HAP-1 (cell line): ENCODE results near the gene RBM47.
"Not testable (repeated sequence)": the region's sequence is repeated elsewhere in the genome, so short reads cannot be mapped to it uniquely, and the experiment has no call there.

ENCODE experiments used
- DNase-seq, 2 experiments: peaks; one replicate each; pipeline ENCODE4 v3.0.0-alpha.2; 2016 to 2020; ENCODE audit warnings: low spot score in 2 of 2
- H3K27me3 ChIP-seq: fragments of 250-450 bp; sonication (Bioruptor Pico); 2 replicates; pipeline ENCODE4 v1.5.1; 2020; ENCODE audit warnings: low read depth, mild to moderate bottlenecking, moderate library complexity
- H3K36me3 ChIP-seq: fragments of 250-450 bp; sonication (Bioruptor Pico); replicated peaks from 2 replicates; pipeline ENCODE4 v1.5.1; 2020; ENCODE audit warnings: mild to moderate bottlenecking
- H3K4me1 ChIP-seq: fragments of 250-450 bp; sonication (Bioruptor Pico); 2 replicates; pipeline ENCODE4 v1.5.1; 2020; ENCODE audit warnings: mild to moderate bottlenecking
- H3K4me3 ChIP-seq: fragments of 250-450 bp; sonication (Bioruptor Pico); 2 replicates; pipeline ENCODE4 v1.5.1; 2020; ENCODE audit warnings: mild to moderate bottlenecking, moderate library complexity
- H3K9me3 ChIP-seq: fragments of 250-450 bp; sonication (Bioruptor Pico); 2 replicates; pipeline ENCODE4 v1.5.1; 2020; ENCODE audit warnings: mild to moderate bottlenecking, moderate library complexity
- in situ Hi-C: fragments of 300-500 bp; cut with MboI; formaldehyde crosslinking; loops from 3 replicates; pipeline ENCODE4 v1.14.3; 2020; ENCODE audit warnings: low sequenced_read_pairs, inconsistent platforms, mixed read lengths

RBM47 gene

DNA sequence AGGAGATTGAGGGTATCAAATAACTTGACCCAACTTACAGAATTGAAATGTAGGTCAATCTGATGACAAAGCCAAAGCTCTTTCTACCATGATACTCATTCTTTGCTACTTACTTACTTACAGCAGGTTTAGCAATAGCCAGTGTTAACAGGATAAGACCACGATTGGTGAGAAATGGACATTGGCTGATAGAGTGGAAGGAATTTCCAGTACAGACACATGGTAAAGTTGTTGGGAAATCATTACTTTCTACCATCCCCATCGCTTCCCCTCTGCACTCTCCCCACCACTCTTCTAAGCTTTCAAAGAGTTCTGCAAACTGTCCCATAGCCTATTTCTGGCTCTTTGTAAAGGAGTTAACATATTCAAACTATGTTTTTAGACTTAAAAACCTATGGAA, 174.8 kb downstream of the RBM47 start:
- H3K9me3 ChIP-seq, result no peaks in the 10 kb centered on the region
- no peaks in the 10 kb centered on the region for H3K27me3 ChIP-seq
- no peaks in the 10 kb centered on the region for H3K36me3 ChIP-seq
- in situ Hi-C loops, result no loop called here
- no peak for DNase-seq
- no peak overlapping the region for H3K4me3 ChIP-seq
- peaks cover 20% of the 10 kb centered on the region for H3K4me1 ChIP-seq

GRCh38 chr4:40453912-40454311, 175.8 kb downstream of the RBM47 start:
- Histone ChIP-seq H3K9me3 (no peaks in the 10 kb centered on the region), H3K27me3 (no peaks in the 10 kb centered on the region), H3K4me3 (no peak overlapping the region), H3K36me3 (no peaks in the 10 kb centered on the region), H3K4me1 (peaks cover 20% of the 10 kb centered on the region)
- no peak for DNase-seq
- in situ Hi-C loops, result no loop called here

DNA sequence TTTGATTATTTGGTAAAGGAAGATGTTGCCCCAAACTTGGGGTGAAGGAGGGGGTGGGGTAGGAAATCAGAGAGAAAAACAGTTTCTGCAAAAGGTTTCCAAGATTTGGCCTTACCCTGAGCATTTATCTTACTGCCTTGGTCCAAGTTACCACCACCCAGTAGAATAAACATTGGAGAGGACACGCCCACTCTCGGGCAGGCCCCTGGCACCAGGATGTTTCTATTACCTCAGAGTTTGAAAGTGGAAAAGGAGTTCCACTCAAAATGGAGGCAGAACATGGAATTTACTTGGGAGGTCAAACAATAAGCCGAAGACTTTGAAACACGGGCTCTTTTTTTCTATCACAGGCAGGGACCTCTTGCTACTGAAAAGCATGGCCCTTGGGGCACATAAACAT, 180.8 kb downstream of the RBM47 start:
- in situ Hi-C loops, result no loop called here
- DNase-seq, result no peak
- H3K36me3 ChIP-seq, result no peaks in the 10 kb centered on the region
- H3K9me3 ChIP-seq, result no peaks in the 10 kb centered on the region
- H3K27me3 ChIP-seq, result no peaks in the 10 kb centered on the region
- peaks cover 8% of the 10 kb centered on the region for H3K4me1 ChIP-seq
- H3K4me3 ChIP-seq, result no peak overlapping the region

DNA sequence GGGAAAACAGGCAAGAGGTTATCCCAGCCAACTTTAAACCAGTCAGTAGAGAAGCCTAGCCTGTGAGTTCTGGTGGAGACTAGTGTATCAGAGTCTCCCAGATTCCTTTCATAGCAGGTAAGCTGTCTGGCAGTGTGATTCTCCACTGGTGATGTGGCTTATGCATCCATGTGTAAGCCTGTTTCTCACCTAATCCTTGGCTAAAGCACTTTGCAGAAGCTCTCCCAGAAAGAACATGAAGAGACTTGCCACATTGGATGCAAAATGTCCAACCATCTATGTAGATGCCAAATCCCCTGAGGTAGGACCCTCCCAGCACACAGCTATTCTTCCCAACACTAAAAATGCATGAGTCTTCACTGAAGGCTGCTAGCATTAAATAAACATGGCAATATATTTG, 182.8 kb downstream of the RBM47 start:
- in situ Hi-C loops, result no loop called here
- H3K9me3 ChIP-seq, result no peaks in the 10 kb centered on the region
- peaks cover 8% of the 10 kb centered on the region for H3K4me1 ChIP-seq
- H3K4me3 ChIP-seq, result no peak overlapping the region
- no peak for DNase-seq
- H3K36me3 ChIP-seq, result no peaks in the 10 kb centered on the region
- H3K27me3 ChIP-seq, result no peaks in the 10 kb centered on the region

- in situ Hi-C loops, H3K36me3 ChIP-seq, H3K9me3 ChIP-seq, H3K27me3 ChIP-seq, DNase-seq, H3K4me1 ChIP-seq, H3K4me3 ChIP-seq: not testable (repeated sequence)
These were observed 183.4 kb downstream of the RBM47 start for GRCh38 chr4:40446261-40446750.

DNA sequence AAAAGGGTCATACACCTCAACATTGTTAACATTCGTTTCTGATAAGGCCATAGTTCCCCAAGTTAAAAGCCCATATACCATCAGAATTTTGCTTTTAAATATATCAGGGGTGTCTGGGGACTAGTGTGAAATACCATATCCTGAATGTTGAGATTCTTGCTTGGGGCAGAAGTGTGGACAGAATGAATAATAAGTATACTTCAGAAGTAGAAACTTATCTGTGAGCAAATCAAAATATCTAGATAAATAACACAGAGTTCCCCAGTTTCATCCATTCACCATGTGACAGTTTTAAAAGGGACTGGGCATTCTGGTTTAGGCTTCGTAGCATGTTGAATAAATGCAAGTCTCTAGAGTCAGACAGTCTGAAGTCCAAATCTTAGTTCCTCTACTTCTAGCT, 184.0 kb downstream of the RBM47 start:
- no peaks in the 10 kb centered on the region for H3K36me3 ChIP-seq
- no peak for DNase-seq
- H3K4me3 ChIP-seq, result no peak overlapping the region
- H3K9me3 ChIP-seq, result no peaks in the 10 kb centered on the region
- no peaks in the 10 kb centered on the region for H3K4me1 ChIP-seq
- H3K27me3 ChIP-seq, result no peaks in the 10 kb centered on the region
- in situ Hi-C loops, result no loop called here

DNA sequence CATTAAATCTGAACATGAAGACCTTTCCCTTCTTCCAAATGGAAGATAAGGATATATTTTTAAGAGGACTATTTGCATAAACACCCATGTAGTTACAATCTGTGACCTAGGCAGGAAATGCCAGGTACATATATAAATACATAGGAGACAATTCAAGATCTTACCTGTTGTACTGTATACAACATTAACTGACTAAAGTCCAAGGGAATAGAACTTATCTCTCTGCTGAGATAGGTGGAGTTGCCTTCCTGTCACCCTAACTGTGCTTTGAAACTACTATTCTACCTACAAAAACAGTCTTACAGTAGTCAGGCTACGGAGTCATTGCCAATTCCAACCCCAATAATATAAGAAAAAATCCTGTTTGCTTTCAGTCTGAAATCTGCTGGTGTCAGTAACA, 188.2 kb downstream of the RBM47 start:
- H3K9me3 ChIP-seq, result no peaks in the 10 kb centered on the region
- DNase-seq, result no peak
- H3K27me3 ChIP-seq, result no peaks in the 10 kb centered on the region
- no peak overlapping the region for H3K4me3 ChIP-seq
- H3K4me1 ChIP-seq, result no peaks in the 10 kb centered on the region
- in situ Hi-C loops, result no loop called here
- H3K36me3 ChIP-seq, result no peaks in the 10 kb centered on the region

- H3K36me3 ChIP-seq, result no peaks in the 10 kb centered on the region
- no peak overlapping the region for H3K4me3 ChIP-seq
- H3K4me1 ChIP-seq, result no peaks in the 10 kb centered on the region
- DNase-seq, result no peak
- in situ Hi-C loops, result no loop called here
- H3K9me3 ChIP-seq, result no peaks in the 10 kb centered on the region
- no peaks in the 10 kb centered on the region for H3K27me3 ChIP-seq
These were observed 190.1 kb downstream of the RBM47 start for GRCh38 chr4:40439519-40439918.

DNA sequence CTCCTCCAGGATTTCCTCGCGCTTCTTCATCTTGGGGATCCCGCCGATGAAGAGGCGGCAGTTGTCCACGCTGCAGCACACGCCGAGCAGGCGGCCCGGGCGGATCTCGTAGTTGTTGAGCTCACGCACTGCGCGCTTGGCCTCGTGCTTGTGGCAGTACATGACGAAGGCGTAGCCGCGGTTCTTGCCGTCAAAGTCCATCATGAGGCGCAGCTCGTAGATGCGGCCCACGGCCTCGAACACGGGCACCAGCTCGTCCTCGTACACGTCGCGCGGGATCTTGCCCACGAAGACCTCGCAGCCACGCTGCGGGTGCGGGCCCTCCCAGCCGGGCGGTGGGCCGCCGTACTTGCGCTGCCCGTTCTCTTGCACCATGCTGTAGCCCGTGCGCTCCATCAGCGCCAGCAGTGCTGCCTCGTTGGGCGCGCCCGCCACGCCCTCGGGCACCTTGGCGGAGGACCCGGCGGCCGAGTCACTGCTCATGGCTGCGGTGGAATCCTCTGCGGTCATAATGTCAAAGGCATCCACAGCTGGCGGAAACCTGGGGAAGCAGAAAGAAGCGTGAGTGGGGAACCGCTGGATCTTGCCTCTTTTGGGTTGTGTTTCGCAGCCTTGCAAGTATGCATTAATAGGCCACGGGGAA, 191.2 kb downstream of the RBM47 start:
- no peaks in the 10 kb centered on the region for H3K36me3 ChIP-seq

DNA sequence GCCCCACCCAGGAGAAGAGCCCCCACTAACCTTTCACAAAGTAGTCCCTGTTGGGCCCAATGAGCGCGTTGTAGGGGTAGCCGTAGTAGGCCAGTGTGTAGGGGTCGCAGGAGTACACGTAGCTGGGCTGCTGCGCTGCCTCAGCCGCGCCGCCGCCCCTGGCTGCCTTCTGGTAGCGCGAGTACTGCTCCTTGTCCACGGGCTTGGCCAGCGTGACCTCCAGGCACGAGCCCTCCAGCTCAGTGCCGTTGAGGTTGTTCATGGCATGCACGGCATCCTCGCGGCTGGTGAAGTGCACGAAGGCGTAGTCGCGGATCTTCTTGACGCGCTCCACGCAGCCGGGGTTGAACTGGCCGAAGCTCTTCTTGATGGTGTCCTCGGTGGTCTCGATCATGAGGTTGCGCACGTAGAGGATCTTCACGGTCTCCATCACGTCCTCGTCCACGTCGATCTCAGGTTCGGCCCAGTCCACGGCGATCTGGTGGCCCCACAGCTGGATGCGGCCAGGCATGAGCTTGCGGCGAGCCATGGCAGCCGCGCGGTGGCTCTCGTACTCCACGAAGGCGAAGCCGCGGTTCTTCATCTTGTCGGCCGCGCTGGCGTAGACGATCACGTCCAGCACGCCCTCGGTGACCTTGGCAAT, 191.8 kb downstream of the RBM47 start:
- Histone ChIP-seq H3K9me3 (no peaks in the 10 kb centered on the region), H3K27me3 (no peaks in the 10 kb centered on the region), H3K4me1 (no peaks in the 10 kb centered on the region), H3K4me3 (no peak overlapping the region), H3K36me3 (no peaks in the 10 kb centered on the region)
- in situ Hi-C loops, result no loop called here
- DNase-seq, result no peak

More for the DNA sequence above, 191.2 kb downstream of the RBM47 start:
- Histone ChIP-seq H3K9me3 (no peaks in the 10 kb centered on the region), H3K27me3 (no peaks in the 10 kb centered on the region), H3K4me1 (no peaks in the 10 kb centered on the region), H3K4me3 (no peak overlapping the region)
- in situ Hi-C loops, result no loop called here
- DNase-seq, result no peak

DNA sequence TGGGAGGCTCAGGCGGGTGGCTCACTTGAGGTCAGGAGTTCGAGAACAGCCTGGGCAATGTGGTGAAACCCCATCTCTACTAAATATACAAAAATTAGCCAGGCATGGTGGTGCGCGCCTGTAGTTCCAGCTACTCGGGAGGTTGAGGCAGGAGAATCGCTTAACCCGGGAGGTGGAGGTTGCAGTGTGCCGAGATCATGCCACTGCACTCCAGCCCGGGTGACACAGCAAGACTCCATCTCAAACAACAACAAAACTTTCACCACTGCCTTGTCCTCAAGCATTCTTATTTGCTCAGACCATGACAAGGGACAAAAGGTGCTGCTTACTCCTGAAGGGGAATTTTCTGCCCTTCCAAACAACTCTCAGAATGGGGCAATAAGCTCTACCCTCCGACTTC, 194.4 kb downstream of the RBM47 start:
- H3K36me3 ChIP-seq, H3K4me3 ChIP-seq, H3K27me3 ChIP-seq, DNase-seq, in situ Hi-C loops, H3K9me3 ChIP-seq, H3K4me1 ChIP-seq: not testable (repeated sequence)

DNA sequence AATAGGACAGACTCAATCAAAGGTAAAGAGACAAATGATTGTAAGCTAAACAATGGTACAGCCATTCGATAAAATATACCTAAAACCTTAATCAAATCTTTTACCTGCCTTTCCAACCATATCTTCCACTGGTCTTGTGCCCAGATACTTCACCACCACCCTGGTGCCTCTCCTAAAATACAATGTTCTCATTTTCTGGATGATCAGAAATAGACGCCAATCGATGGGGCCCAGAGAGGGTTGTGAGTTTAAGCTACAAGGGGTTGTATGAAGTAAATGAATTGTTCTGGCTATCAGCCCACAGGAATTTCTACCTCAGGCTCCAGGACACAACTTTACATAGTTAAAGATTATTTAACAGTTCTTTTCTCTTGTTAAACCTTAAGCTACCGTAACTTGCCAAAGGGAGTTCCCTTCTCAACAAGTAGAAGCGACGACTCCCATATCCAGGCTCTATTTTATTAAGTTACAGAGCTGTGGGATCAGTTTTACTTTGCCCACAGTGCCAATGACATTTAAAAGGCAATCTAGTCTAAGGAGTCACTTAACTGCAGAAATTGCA, 195.5 kb downstream of the RBM47 start:
- in situ Hi-C loops, result no loop called here
- Histone ChIP-seq H3K36me3 (no peaks in the 10 kb centered on the region), H3K9me3 (no peaks in the 10 kb centered on the region), H3K4me1 (no peaks in the 10 kb centered on the region), H3K4me3 (no peak overlapping the region), H3K27me3 (no peaks in the 10 kb centered on the region)
- DNase-seq, result no peak

DNA sequence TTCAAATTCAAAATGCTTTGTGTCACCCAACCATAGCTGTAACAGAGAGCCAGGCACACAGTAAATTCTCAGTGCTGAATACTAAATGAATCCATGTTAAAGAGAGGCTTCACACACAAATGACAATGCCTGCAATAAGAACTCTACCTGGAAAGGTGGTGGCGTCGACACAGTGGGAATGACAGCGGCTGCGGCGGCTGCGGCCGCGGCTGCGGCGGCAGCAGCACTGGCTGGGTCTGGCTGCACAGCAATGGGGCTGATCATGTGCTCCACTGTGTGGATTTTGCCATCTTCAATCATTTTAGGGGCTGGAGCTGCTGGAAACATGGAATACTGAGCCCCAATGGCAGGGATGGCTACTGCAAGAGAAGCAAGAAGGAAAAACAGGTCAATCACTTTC, 197.2 kb downstream of the RBM47 start:
- Histone ChIP-seq H3K36me3 (no peaks in the 10 kb centered on the region), H3K4me3 (no peak overlapping the region), H3K9me3 (no peaks in the 10 kb centered on the region), H3K27me3 (no peaks in the 10 kb centered on the region), H3K4me1 (no peaks in the 10 kb centered on the region)
- DNase-seq, result no peak
- in situ Hi-C loops, result no loop called here

DNA sequence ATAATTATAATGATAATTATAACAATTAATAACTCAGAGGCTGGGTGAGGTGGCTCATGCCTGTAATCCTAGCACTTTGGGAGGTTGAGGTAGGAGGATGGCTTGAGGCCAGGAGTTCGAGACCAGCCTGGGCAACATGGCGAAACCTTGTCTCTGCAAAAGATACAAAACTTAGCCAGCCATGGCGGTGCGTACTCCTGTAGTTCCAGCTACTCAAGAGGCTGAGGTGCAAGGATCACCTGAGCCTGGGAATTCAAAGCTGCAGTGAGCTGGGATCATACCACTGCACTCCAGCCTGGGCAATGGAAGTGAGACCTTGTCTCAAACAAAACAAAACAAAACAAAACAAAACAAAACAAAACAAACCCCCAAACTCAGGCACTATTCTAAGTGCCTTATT, 201.8 kb downstream of the RBM47 start:
- DNase-seq, H3K27me3 ChIP-seq, H3K4me3 ChIP-seq, in situ Hi-C loops, H3K9me3 ChIP-seq, H3K4me1 ChIP-seq, H3K36me3 ChIP-seq: not testable (repeated sequence)
